GM21723 (cell line): Measurements from ENCODE around the gene NDUFS6.
"Not testable (repeated sequence)": the region's sequence is repeated elsewhere in the genome, so short reads cannot be mapped to it uniquely, and the experiment has no call there.

Source experiments
- ATAC-seq: cut with Tn5 transposase; IDR thresholded peaks from one replicate; pipeline ENCODE4 v1.9.1; 2021; ENCODE audit warnings: mild to moderate bottlenecking, moderate library complexity; ENCODE audit not compliant: unreplicated experiment

The NDUFS6 gene

DNA sequence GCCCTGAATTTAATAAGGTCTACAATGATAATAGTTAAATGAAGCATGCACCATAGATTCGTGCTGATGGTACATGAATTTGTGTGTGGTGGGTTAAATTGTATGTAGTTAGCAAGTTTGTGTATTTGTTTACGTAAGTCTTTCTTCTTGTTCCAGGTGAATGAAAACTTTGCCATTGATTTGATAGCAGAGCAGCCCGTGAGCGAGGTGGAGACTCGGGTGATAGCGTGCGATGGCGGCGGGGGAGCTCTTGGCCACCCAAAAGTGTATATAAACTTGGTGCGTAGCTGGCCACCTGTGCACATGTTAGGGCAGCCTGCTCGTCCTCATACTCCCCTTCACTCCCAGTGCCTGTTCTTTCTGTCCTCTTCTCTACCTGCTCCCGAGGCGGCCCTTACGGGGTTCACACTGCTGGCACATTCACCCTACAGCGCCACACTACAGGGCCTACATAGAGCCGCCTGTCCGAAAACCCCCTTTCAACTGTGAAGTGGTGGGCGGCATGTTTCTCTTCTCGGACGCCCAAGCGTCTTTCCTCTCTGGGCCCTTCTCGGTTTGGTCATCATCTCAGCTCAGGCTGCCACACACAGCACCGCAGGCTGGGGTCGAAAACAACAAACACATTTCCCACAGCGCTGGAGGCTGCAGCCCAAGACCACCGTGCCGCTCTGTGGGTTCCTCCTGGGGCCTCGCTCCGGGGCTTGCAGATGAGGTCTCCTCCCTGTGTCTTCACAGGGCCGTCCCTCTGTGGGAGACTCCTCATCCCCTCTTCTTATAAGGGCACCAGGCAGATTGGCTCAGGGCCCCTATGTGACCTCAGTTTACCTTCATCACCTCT is 13.2 kb downstream of the NDUFS6 start:
- ATAC-seq = no peak

DNA sequence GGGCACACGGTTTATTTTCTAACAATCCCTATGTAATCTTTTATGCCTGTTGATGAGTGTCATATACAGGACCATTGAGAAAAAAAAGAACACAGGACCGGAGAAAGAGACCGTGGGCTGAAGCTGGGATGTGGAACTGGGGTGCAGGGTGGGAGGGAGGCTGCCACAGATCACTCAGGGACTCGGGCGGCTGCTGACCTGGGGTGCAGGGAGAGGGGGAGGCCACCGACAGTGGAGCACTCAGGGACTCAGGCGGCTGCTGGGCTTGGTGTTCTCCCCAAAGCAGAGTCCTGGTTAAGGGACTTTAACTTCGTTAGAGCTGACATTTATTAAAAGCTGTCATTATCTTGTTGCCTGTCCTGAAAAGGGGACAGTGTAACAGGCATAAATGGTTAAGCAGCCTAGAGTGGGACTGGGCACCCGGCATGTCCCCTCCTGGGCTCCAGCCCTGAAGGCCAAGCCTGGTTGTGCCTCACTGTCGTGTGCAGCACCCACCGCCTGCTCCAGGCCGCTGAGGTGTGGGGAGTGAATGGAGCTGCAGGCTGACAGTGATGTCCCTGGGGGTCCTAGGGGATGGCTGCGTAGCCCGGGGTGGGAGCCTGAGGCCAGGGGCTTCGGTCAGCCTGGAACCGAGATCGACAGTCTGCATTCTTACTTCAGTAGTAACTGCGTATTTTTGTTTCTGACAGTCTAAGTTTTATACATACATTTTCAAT is 14.0 kb downstream of the NDUFS6 start:
- no peak for ATAC-seq

DNA sequence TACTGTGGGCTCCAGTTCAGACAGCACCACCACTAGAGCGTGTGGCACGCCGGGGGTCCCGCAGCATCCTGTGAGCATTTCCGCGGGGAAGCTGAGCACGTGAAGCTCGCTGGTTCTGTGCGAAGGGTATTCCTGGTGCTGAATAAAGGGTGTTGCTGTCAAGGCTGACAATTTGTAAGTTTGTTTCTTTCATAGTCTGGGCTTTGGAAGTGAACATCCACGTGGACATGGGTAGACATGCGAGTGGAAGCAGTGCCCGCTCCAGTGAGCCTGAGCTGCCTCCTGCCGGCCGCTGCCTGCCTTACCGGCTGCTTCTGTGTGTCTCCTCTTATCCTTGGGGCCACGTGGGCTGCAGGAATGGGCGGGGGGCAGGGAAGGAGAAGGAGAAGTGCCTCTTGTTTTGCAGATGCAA is 14.7 kb downstream of the NDUFS6 start:
- no peak for ATAC-seq

DNA sequence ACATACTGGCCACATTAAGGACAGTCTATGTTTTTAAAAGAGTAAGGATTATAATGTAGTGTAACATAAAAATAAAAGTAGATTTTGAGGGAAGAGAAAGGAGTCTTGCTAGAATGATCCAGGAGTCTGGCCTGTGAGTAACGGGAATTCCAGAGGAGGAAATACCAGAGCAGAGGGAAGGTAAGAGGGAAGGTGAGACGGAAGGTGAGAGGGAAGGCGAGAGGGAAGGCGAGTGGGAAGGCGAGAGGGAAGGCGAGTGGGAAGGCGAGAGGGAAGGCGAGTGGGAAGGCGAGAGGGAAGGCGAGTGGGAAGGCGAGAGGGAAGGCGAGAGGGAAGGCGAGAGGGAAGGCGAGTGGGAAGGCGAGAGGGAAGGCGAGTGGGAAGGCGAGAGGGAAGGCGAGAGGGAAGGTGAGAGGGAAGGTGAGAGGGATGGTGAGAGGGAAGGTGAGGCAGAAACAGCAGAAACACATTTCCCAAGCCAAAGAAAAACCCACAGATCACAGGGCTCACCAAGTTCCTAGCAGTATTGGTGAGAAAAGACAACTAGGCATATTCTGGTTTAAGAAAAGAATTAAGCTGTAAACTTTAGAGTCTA is 15.4 kb downstream of the NDUFS6 start:
- not testable (repeated sequence) for ATAC-seq

DNA sequence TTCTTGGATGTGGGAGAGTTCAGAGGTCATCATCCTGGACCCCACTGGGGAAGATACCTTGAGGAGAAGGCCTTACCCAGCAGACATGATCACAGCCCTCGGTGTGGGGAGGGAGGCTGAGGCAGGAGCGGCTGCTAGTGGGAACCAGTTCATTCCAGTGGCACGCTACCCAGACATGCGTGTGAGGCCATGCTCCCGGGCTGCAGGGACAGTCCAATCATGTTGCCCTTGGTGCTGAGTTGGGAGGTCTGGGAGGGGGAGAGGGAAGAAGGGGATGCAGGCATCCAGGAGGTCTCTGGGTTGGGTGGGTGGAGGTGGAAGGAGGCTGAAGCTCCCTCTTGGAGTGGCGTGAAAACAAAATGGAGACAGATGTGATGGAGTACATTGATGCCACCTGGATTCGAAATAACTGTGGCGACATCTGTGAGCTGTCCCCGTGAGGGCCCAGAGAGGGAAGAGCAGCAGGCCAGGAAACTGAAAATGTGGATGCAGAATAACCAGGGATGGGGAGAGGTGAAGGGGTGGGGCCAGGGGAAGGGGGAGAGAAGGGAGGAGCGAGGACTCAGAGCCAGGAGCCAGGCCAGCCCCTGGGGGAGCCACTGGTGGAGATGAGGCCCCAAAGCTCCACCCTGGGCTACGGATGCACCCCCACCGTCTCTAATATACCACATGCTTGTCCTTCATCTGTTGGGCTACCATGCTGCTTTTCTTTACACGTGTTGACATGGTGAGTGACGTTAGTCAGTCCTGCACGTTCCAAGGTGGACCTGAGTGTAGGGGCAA is 16.2 kb downstream of the NDUFS6 start:
- ATAC-seq = no peak

DNA sequence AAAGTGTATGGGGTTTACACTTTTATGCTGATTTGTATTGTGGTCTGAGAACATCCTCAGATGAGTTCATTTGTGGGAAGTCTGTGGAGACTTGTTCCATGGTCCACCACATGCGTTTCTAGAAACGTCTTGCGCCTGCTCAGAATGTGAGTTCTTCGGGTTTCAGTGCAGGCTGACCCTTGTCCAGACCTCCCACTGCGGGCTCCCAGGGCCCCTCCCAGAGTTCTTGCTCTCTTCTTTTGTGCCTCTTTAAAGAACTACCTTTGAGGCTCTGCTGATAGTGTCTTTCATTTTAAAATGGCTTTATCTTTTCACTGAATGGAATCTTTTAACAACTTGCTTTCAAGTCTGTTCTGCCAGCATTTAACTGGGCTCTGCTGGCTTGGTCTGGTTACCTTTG is 17.6 kb downstream of the NDUFS6 start:
- no peak for ATAC-seq

DNA sequence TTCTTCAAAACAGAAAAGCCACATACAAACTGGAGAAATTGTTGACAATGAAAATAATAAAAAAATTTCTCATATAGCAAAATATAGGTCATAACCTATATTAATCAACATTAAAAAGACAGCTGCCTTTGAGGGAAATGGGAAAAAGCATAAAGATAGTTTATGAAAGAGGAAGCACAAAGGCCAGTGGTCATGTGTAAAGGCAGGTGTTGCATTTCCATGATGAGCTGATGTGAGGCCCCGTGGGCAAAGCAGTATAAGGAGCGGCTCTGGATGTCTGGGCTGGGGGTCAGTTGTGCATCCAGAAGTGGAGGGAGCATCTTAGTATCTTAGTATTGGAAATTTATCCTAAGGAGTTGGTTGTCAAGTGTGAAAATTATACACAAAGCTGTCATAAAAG is 18.3 kb downstream of the NDUFS6 start:
- no peak for ATAC-seq

DNA sequence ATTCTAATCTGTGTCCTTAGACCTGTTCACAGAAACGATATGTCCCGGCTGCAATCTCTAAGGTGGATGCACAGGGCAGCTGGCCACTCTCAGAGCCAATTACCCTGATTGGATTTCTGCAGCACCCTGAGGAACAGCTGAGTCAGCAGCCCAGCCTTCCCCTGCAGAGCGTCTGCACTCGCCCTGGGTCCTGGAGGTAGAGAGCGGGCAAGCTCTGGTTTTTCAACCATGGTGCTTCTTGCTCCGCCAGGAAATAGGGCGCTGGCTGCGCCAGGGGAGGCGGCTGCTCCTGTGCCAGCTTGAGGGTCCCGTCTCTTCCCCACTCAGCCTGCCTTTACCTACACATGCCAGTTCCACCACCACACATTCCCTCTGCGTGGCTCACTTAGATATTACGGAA is 19.2 kb downstream of the NDUFS6 start:
- no peak for ATAC-seq

DNA sequence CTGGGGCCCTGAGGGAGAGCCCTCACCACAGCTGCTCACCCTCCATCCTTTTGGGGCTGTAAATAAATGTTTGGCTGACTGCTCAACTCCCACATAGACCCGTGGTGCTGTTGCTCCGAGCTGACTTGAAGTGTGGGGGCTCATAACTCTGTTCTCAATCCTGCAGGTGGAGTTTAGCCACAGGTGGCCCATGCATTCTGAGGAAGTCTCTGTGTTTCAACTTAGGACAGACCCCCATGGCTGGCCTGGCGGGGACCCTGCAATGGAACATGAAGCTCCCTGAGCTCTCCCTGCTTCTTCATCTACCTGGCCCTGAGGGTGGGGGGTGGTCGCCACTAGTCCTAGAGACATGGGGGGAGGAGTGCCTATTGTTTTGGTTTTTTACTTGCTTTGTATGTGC is 19.7 kb downstream of the NDUFS6 start:
- ATAC-seq = no peak

DNA sequence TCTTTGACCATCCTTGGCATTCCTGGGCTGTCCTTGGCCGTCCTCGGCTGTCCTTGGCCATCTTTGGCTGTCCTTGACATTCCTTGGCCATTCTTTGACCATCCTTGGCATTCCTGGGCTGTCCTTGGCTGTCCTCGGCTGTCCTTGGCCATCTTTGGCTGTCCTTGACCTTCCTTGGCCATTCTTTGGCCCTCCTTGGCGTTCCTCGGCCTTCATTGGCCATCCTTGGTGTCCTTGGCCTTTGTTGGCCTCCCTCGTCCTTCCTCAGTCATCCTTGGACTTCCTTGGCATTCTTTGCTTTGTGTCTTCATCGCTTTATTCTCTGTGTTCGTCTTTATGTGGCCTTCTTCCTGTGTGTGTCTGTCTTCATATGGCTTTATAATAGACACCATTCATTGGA is 20.7 kb downstream of the NDUFS6 start:
- ATAC-seq = no peak

DNA sequence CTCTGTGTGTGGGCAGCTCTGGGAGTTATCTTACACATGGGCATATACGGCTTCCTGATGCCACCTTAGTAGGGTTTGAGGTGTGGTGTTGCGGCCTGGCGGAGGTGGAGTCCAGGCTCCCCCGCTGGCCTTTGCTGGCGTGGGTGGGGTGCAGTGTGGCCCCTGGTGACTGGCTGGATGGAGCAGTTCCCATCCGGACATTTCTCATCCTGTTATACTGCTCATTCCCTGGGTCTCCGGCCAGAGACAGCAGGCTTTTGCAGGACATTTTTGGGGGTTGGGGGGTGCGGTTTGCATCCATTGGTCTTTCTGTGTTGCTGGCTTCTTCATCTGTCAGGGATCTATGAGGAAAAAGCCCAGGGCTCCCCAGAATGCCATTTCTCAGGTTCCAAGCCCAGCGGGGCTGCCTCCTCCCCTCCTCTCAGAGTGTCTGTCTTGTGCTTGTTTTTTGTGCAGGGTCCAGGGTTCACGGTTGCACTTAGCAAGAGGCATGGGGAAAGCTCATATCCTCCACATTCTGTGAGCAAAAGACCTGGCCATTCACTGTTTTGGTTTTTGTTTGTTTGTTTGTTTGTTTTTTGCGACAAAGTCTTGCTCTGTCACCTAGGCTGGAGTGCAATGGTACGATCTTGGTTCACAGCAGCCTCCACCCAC is 22.3 kb downstream of the NDUFS6 start:
- no peak for ATAC-seq

DNA sequence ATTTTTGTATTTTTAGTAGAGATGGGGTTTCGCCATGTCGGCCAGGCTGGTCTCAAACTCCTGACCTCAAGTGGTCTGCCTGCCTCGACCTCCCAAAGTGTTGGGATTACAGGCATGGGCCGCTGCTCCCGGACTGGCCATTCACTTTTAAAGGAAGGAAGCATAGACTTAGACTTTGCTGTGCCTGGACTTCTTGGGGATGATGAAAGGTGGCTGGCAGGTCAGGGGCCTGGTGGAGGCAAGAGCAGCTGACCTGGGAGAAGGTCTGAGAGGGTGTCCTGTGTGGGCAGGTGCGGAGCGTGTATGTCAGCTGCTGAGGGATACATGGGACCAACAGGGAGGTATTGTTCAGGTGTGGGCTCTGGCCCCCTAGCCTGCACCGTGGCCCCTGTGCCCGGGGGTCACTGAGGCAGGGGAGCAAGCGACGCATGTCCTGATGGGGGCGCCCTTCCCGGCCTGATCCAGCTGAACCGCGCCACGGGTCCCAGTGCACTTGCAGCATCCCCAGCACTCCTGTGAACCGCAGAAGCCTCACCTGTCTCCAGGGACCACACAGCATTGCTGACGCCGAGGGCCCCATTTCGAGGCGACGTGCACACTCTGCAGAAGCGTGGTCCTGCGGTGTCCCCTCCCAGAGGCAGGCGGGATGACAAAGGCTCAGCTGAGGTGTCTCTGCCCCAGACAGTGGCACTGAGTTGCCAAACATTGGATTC is 23.1 kb downstream of the NDUFS6 start:
- ATAC-seq = no peak

DNA sequence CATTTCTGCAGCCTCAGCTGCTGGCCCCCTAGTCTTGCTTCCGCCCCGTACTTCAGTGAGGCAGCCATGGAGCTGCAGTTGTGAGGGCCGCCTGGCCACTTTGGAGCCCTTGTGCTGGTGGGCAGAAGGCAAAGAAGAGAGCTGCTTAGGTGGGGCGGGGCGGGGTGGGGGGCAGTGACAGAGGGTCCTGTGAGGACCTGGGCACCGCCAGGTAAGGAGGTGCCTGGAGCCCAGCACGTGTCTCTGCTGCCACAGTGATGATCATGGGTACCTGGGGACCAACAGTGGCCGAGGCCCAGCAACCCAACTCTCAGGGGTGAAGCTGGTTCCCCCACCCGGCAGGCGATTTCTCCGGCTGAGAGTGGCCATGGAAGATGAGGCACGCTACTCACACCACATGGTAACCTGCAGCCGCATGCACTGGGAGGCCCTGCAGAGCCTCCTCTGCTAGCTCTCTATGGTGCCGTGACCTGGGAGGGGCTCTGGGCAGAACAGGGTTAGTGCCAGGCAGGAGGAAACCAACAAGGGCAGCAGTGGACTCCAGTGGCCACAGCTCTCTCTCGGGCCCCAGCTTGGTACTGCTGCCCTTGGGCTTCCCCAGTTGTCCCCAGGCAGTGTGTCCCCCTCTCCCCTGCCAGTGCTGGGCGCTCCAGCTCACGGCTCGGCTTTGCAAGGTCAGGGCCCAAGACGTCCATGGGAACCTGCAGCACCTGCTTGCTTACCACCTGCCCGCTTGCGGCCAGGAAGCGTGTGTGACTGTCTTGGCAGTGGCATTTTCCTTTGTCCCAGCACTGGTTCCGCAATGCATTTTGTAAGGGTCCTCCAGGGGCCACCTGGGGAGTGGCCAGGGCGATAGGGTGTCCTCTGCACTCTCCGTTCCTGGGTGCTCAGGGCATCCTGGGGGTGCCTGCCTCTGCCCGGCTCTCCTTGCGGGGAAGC is 24.0 kb downstream of the NDUFS6 start:
- no peak for ATAC-seq

DNA sequence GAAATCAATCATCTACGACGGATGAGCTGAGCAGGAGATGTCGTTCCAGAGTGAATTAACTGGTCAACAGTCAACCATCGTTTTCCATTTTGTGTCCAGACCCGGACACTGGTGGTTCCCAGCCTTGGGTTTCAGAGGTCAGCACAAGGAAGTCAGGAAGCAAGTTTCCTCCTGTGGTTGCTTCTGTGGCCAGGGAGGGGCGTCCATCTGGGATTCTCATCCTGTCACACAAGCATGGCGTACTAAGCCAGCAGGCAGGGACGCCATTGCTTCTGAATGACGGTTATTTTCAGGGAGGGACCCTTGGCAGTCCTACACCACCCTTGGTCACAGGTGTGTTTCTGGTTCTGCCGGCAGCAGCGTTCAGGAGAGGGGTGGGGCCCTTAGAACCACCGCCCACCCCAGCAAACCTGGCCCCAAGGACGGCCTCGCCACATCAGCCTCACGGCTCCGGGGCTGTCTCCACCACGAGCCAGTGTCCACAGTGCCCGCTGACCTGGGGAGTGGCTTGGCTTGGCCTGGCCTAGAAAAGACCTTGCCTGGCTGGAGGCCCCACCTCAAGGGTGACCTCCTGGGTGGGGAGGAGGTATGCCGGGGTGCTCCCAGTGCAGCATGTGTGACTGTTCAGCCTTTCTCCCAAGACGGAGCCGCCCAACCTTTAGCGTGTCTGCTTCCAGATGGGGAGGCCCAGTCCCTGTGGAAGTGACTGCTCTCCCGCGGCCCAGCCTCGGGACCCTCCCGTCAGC is 25.2 kb downstream of the NDUFS6 start:
- no peak for ATAC-seq

DNA sequence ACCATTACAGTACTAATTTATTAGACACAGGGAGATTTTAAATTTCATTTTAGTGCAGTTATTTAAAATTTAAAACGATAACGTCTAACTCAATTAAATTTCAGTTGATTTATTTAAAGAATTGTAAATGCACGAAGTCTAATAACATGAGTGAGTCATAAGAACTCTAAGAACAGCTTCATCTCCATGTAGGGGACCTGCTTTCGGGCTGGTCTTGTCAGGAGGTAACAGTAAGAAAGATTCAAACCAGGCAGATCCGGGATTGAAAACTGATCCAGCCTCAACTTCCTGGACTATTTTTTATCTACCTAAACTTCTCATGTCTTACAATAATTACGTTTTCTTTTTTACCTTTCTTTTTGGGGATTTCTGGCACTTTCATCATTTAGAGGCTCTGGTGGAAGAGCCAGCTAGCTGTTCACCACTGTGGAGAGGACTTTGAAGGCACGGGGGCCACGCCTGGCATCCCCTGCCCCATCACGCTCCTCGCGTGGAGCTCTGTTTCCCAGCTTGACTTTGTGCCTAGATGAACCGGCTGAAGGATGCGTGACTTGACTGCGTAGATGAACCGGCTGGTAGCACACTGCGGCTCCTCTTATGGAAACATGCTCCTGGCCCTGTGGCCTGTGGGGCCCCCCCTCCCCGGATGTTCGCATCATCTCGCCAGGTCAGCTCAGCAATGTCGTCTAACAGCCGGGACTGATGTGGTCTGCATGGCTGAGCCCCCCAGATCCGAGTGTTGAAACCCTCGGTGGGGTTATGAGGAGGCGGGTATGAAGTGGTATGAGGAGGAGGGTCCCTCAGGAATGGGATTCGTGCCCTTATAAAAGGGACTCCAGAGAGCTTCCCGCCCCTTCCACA is 26.0 kb downstream of the NDUFS6 start:
- no peak for ATAC-seq

DNA sequence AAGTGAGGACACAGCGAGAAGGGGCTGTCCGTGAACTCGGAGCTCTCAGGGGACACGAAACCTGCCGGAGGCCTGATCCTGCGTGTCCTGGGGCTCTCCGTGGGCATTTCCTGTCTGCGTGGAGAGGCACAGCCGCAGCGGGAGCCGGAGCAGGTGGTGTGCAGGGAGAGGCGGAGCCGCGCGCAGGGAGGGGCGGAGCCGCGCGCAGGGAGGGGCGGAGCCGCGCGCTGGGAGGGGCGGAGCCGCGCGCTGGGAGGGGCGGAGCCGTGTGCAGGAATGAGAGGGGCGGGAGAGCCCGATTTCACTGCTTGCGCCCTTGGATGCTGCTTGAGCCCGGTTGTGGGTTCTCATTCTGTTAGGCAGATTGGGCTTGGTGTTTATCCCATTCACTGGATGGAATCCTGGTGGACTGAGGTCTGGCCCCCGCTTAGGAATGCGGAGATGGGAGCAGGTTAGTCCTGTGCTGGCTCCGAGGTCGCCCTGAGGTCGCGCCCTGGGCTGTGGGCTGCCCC is 26.7 kb downstream of the NDUFS6 start:
- peak; percentile 78 for ATAC-seq

DNA sequence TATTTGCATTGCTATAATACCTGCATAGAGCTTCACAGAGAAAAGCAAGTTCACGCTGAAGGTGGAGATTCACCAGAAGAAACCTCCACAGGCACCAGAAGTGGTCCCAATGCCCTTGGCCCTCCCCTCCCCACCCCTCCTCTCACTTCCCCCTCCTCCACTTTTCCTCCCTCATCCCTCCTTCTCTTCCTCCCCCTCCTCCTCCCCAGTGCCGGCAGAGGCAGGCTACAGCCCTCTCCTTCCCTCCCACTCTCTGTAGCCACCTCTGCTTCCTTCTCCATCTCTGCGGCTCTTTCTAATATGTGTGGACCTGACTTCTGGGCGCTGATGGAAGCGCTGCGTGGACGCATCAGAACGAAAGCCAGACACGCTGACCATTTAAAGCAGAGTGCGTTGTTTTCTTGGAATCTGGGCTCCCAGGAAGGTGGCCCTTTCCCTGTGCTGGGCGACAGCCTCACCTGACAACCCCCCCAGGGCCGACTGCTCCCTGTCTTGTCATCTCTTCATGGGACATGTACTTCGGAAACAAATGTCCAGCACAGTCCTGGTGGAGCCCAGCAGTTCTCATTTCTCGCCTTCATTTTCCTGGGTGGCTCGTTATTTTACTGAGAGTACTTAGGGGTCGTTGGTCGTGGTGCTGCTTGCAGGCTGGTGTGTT is 29.5 kb downstream of the NDUFS6 start:
- ATAC-seq = no peak
